HG02852 (cell line): ENCODE data around the gene IL17REL.

Experiments used
- ATAC-seq: cut with Tn5 transposase; IDR thresholded peaks from one replicate; pipeline ENCODE4 v1.9.1; 2021; ENCODE audit warnings: mild to moderate bottlenecking, moderate library complexity; ENCODE audit not compliant: unreplicated experiment

The IL17REL gene

GRCh38 chr22:50008151-50009040 lies 4.2 kb downstream of the IL17REL start:
- no peak for ATAC-seq

DNA sequence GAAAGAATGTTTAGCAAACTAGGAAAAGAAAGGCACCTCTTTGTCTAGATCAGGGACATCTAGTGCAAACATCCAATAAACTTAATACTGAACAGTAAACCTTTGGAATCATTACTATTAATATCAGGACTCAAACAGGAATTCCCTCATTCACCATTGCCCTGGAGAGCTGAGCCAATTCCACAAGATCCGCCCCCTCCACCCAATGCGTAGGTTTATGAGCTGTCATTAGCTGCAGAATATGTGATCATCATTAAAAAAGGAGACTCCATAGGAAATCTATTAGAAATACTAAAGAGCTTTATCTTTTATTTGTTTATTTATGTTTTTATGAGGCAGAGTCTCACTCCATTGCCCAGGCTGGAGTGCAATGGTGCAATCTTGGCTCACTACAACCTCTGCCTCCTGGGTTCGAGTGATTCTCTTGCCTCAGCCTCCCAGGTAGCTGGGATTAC lies 5.5 kb downstream of the IL17REL start:
- ATAC-seq = no peak

DNA sequence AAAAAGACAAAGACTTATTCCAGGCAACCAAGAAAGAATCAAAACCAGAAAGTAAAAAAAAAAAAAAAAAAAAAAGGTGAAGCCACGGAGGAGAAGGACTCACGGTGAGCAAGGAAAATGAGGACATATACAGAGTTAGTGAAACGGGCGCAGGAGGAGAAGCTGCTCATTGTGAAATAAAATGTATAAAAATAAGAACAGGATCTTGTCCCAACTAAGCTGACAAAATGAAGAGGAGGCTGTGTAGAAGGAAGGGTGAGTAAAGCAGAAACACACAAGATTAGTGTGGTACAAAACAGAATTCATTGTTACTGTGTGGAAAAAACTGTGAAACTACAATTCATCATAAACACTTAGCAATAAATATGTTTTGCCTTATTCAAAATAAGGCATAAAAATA lies 7.6 kb downstream of the IL17REL start:
- ATAC-seq = no peak

GRCh38 chr22:50002791-50003190 lies 9.8 kb downstream of the IL17REL start:
- ATAC-seq = no peak

DNA sequence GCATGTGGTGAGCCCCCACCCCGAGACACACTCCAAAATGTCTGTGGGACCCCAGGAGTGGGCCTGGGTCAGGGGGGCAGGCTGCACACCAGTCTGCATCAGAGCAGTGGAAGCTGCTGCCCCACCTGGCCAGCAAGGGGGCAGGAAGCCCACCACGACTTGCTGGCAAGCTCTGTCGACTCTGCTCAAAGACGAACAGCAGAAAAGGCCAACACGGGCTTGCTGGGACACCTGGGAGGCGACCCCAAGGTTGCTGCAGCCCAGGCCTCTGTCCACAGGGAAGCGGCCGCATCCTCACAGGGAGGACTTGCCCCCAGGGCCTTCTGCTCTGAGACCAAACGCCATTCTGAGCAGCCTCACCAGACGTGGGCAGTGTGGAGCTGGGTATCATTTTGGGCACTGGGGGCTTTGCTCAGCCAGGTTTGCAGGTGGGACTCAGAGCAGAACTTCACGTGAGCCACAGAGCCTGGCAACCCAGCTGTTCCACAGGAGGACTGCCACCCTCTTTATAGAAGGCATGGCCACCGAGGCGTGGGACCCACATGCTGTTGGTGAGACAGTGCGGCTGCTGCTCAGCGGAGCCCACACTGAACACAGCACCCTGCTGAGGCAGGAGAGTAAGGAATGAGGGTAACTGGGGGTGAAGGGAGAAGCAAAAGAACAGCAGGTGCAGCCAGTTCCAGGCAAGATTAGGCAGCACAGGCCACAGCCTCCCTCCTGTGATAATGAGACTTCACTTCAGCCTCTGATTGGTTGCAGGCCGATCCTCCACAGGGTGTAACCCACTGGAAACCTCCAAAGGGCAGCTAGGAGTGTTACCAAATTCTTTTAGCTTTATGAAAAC lies 11.0 kb downstream of the IL17REL start:
- ATAC-seq = no peak

DNA sequence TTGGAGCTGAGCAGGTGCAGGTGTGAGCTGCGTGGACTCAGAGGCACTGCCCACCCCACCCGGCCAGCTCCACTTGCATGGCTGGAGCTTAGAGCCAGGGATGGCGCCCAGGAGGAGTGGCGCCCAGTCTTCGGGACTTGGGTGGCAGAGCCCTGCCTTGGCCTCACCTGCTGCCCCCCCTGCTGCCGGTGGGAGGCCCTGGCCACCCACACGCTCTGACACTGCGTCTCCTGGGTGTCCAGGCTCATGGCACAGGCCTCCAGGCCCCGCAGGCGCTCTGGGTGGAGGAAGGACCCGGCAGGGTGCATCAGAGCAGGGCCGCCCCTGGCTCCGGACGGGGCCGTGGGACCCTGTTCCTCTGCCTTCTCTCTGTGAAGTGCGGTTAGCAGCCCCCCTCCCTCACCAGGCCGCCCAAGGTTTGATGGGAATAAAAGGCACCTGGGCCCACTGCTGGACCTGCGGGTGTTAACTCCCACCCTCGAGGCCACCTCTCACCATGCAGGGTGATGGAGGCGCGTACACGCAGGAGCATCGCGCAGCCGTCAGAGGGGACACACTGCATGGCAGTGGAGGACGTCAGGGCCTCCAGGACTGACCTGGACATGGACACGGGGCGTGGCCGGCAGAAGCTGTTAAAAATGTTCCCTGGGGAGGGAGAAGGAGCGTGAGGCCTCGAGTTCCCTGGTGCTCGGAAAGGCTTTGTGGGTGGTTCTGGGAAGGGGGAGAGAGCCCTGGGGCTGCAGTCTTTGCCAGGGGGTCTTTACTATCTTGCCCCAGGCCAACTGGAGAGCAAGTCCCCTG lies 11.8 kb downstream of the IL17REL start:
- no peak for ATAC-seq

DNA sequence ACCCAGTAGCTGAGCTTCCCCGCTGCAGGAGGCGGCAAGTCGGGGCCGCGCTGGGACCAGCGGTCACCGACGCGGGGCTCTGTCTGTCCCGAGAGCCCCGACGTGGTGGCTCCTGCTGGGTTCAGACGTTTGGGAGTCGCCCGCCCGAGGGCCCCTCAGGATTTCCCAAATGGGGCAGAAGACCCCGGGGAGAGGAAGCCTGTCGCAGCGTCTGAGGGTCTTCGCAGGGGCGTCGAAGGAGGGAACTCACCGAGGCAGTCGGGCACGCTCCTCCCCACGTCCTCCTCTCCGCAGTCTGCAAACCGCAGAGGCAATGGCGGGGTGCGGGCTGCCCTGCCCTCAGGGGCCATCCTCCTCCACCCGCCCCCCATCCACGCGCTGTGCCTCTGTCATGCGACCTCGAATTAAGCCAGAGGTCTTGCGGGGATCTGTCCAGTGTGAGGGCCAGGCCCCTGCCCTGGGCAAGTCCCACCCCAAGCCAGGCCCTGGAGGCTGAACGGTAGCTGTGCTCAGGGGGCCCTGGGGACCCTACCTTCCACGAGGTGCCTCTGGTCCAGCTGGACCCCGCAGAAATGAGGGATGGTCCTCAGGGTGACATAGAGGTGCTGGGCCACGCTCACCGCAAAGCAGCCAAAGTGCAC lies 12.5 kb downstream of the IL17REL start:
- no peak for ATAC-seq

GRCh38 chr22:49999063-49999945 lies 13.3 kb downstream of the IL17REL start:
- ATAC-seq = no peak

DNA sequence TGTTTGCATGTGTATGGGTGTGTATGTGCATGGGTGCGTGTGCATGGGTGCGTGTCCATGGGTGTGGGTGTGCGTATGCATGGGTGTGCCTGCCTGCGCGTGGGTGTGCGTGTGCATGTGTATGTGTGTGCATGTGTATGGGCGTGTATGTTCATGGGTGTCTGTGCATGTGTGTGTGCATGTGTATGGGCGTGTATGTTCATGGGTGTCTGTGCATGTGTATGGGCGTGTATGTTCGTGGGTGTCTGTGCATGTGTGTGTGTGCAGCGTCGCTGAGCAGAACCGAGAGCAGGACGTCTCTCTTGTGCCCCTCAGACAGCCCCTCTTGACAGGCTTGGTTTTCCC lies 13.9 kb downstream of the IL17REL start:
- no peak for ATAC-seq

GRCh38 chr22:49997932-49998717 lies 14.4 kb downstream of the IL17REL start:
- no peak for ATAC-seq

- no peak for ATAC-seq
Measured at GRCh38 chr22:49997251-49997599, 15.3 kb downstream of the IL17REL start.

- ATAC-seq = no peak
Measured at GRCh38 chr22:49996518-49997250, 15.9 kb downstream of the IL17REL start.

DNA sequence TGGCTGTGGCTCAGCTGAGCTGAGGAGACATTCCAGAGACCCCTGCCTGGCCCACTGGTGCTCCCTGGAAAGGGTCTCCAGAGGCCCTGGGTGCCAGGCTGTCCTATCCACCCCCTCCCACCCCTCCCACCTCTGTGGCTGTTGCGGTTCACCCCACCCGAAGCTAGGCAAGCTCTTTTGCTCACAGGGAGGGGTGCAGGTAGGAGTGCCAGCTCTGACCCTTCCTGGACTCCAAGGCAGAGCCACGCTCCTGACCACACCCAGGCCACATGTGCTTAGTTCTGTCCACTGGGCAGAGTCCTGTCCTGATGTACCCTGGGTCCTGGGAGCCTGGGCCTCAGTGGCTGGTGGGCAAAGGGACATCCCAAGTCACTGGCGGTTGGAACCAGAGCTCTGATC lies 16.4 kb downstream of the IL17REL start:
- no peak for ATAC-seq

DNA sequence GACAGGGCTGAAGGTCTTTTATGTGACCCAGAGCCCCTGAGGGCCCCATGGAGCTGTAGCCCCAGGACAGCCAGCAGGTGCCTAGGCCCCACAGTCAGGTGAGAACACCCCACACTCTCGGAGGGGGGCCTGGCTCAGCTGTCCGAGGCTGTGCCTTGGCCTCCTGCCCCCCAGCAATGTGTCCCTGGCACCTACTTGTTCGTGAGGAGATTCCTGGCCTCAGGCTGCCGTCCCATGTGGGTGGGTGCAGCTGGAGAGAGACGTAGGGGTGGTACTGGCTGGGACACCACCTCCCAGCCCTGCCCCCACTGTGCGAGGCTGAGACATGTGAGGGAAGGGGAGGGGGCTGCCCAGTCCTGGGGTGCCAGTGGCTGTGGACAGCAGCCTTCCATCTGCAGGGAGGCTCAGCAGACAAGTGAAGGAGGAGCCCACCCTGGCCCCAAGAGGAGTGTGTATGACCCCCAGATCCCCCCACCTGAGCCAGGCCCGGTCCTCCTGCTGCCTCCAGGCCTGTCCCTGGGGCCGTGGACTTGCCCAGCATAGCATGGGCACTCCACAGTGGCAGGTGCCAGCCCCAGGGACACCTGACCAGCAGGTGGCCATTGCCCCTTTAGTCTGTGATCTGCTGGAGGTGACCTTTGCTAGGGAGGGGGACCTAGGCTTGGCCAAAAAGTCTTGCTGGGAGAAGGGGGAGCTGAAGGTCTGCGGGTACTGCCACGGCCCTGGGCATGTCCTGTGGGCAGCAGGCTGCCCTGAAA lies 17.0 kb downstream of the IL17REL start:
- ATAC-seq = no peak

DNA sequence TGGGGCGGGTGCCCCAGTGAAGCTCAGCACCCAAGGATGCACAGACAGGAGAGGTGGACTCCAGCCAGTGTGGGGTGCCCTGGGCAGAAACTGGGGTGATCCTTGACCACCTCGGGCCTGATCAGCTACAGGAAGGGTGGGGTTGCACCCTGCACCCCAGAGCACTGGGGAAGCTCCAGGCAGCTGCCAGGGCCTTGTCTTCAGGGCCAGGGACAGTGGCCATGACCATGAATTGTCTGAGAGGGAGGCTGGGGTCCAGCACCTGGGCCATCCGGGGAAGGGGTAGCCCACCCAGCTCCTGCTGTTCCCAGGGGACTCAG lies 17.6 kb downstream of the IL17REL start:
- no peak for ATAC-seq

GRCh38 chr22:49994361-49995040 lies 18.1 kb downstream of the IL17REL start:
- no peak for ATAC-seq

- no peak for ATAC-seq
Measured at GRCh38 chr22:49993649-49994360, 18.8 kb downstream of the IL17REL start.
